Bronchial epithelial cell (primary cell): ENCODE results near the gene HINFP. TPM values are rescaled to one million over a fixed set of nuclear protein-coding genes. Genes with fewer than 3 reads are reported as not detected.

Source experiments
- DNase-seq: peaks from one replicate; pipeline ENCODE4 v3.0.0-alpha.2; 2010; ENCODE audit warnings: low read depth
- FAIRE-seq: peaks from 2 replicates; lab custom pipeline; 2011; peaks lifted over from hg19 to GRCh38; lab: Jason Lieb, UNC
- H3K27me3 ChIP-seq: 2 replicates; pipeline ENCODE4 v1.5.1; 2011; ENCODE audit warnings: low read length; ENCODE audit not compliant: control insufficient read depth, insufficient read depth
- H3K36me3 ChIP-seq: 2 replicates; pipeline ENCODE4 v1.5.1; 2011; ENCODE audit warnings: low read length; ENCODE audit not compliant: control insufficient read depth, insufficient read depth
- H3K4me3 ChIP-seq: 2 replicates; pipeline ENCODE4 v1.5.1; 2011; ENCODE audit warnings: mild to moderate bottlenecking, low read depth, low read length, control low read depth
- CTCF ChIP-seq: IDR thresholded peaks from 2 replicates; pipeline ENCODE4 v1.5.1; 2011; ENCODE audit warnings: mild to moderate bottlenecking, moderate library complexity, low read length, control low read depth, inconsistent platforms; ENCODE audit not compliant: insufficient read depth, severe bottlenecking
- total RNA-seq: library from RNA; depleted of rRNA; stranded (reverse); fragments of >200 nt; gene quantifications from 2 replicates; pipeline ENCODE4 v1.2.1, GENCODE V29; 2014

HINFP gene
- total RNA-seq, 1 donor from 2014 or later: 12.4 TPM

DNA sequence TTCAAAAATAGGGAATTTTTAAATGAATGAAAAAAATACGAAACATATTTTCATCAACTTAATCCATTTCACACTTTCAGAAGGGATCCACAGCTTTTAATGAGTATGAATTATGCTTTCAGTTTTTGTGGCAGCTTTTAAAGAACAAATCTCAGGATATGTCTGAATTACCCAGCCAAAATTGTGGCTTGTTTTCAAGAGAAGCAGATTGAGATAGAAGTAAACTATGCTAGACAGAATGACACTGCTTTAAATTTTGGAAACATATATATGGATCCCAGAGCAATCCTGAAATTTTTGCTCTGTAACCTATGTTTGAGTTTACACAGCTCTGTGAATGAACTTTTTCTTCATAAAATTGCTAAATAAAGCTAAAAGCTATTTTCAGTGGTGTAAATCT is 2.4 kb upstream of the HINFP start:
- no peaks in the 10 kb centered on the region for H3K27me3 ChIP-seq
- DNase-seq: no peak
- no peak for FAIRE-seq
- no peak for TF ChIP-seq CTCF
- no peak overlapping the region for H3K4me3 ChIP-seq
- peaks cover 2% of the 10 kb centered on the region for H3K36me3 ChIP-seq

GRCh38 chr11:119120639-119121007 is 757 bp upstream of the HINFP start:
- DNase-seq (no peak), FAIRE-seq (no peak)
- H3K4me3 ChIP-seq: peak overlapping the region; percentile 74
- TF ChIP-seq CTCF: no peak
- H3K36me3 ChIP-seq: peaks cover 3% of the 10 kb centered on the region
- H3K27me3 ChIP-seq: no peaks in the 10 kb centered on the region

DNA sequence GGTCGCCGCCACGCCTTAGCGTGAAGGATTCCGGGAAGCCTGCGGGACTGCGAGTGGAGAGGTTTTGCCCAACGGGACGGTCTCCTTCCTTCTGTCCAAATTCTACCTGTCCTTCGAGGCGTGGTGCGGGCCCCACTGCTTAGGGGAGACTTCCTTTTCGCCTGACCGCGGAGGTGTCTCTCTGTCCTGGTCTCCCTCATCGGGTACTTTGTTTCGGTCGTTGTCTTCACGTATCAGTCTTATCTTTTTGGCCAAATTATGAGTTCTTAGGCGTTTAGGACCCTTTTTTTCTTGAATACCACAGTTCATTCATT is 388 bp downstream of the HINFP start:
- FAIRE-seq: no peak
- TF ChIP-seq CTCF: no peak
- H3K27me3 ChIP-seq: no peaks in the 10 kb centered on the region
- peaks cover 3% of the 10 kb centered on the region for H3K36me3 ChIP-seq
- peak overlapping the region; percentile 74 for H3K4me3 ChIP-seq
- DNase-seq: no peak

DNA sequence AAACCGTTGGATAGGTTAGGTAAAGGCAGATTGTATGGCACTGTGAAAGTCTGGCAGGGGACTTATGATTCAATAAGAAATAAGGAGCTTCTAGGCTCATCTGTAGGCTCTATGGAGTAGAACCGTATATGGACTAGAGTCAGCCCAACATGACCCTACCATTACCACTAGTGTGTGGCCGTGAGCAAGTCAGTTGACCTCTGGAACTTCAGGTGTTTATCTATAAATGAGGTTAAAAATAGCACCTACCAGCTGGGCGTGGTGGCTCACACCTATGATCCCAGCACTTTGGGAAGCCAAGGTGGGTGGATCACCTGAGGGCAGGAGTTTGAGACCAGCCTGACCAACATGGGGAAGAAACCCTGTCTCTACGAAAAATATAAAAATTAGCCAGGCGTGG is 4.4 kb downstream of the HINFP start:
- H3K27me3 ChIP-seq: no peaks in the 10 kb centered on the region
- H3K36me3 ChIP-seq: peaks cover 14% of the 10 kb centered on the region
- TF ChIP-seq CTCF: no peak
- FAIRE-seq (no peak), DNase-seq (no peak)
- H3K4me3 ChIP-seq: no peak overlapping the region

- TF ChIP-seq CTCF: no peak
- no peak overlapping the region for H3K4me3 ChIP-seq
- DNase-seq (no peak), FAIRE-seq (no peak)
- H3K36me3 ChIP-seq: peaks cover 21% of the 10 kb centered on the region
- H3K27me3 ChIP-seq: no peaks in the 10 kb centered on the region
Observed at GRCh38 chr11:119126675-119127268, 5.4 kb downstream of the HINFP start.

- H3K36me3 ChIP-seq: peaks cover 35% of the 10 kb centered on the region
- no peak for TF ChIP-seq CTCF
- H3K4me3 ChIP-seq: no peak overlapping the region
- DNase-seq: no peak
- H3K27me3 ChIP-seq: no peaks in the 10 kb centered on the region
- FAIRE-seq: no peak
Observed at GRCh38 chr11:119130662-119131061, 9.3 kb downstream of the HINFP start.
